HCT116 (cell line): Measurements from ENCODE around the gene MAF. TPM values are rescaled to one million over a fixed set of nuclear protein-coding genes. Genes with fewer than 3 reads are reported as not detected.

Experiments
- ATAC-seq: fragments of 200-7000 bp; cut with Tn5 transposase; 2 replicates; pipeline ENCODE4 v1.9.1; 2020; ENCODE audit warnings: mild to moderate bottlenecking, moderate library complexity
- BruUV-seq: library from RNA; stranded (reverse); fragments of 400-500 nt; replicated peaks from 2 replicates; lab custom pipeline; 2021; lab: Mats Ljungman, UMichigan
- CTCF ChIA-PET: fragments of 300-600 bp; sonication (Branson Sonifier 250); formaldehyde crosslinking; loops from one replicate; lab custom pipeline; 2021; ENCODE audit warnings: antibody characterized with exemption; lab: Charles Lee
- POLR2A ChIA-PET: fragments of 300-600, 350-600 bp; sonication (Branson Sonifier 250); formaldehyde crosslinking; loops from one replicate; lab custom pipeline; 2021; ENCODE audit warnings: antibody characterized with exemption; lab: Charles Lee
- RAD21 ChIA-PET, 2 experiments: fragments of 300-600 bp; sonication (Branson Sonifier 250); formaldehyde crosslinking; loops; one replicate each; lab custom pipeline; 2023; ENCODE audit warnings: low total read pairs in 2 of 2; ENCODE audit not compliant: uncharacterized antibody in 2 of 2, unreplicated experiment in 2 of 2, low non-redundant PET in 1 of 2; lab: Charles Lee
- DNase-seq: peaks from one replicate; pipeline ENCODE4 v3.0.0-alpha.2; 2010; ENCODE audit warnings: low read depth, low spot score
- H2AFZ ChIP-seq: fragments of 200-600 bp; shearing (Covaris generic), sonication (generic); 2 replicates; pipeline ENCODE4 v1.6.1; 2017; ENCODE audit warnings: low read depth, mixed run types, mixed read lengths, antibody characterized with exemption, low read length; ENCODE audit not compliant: poor library complexity, severe bottlenecking
- H3K27ac ChIP-seq: 2 replicates; pipeline ENCODE4 v1.5.1; 2012; ENCODE audit warnings: low read depth, low read length
- H3K27me3 ChIP-seq: fragments of 200-600 bp; sonication (generic); 2 replicates; pipeline ENCODE4 v1.6.1; 2016; ENCODE audit warnings: mixed run types, low read length, mixed read lengths; ENCODE audit not compliant: insufficient read depth
- H3K36me3 ChIP-seq, 2 experiments: fragments of 200-500 bp in 1 of 2; fragments of 200-600 bp in 1 of 2; sonication (Bioruptor generic) in 1 of 2; sonication (generic) in 1 of 2; 2 replicates each; pipeline versions ENCODE4 v1.5.1 to v1.6.1; 2014 to 2016; ENCODE audit warnings: low read length in 2 of 2, inconsistent platforms in 1 of 2, mixed read lengths in 1 of 2, mixed run types in 1 of 2; ENCODE audit not compliant: insufficient read depth in 2 of 2, control insufficient read depth in 1 of 2
- H3K4me1 ChIP-seq, 2 experiments: fragments of 200-600 bp in 1 of 2; sonication (generic) in 1 of 2; 2 replicates each; pipeline versions ENCODE4 v1.5.1 to v1.6.1; 2012 to 2017; ENCODE audit warnings: low read length in 2 of 2, inconsistent platforms in 1 of 2, mild to moderate bottlenecking in 1 of 2, mixed read lengths in 1 of 2, mixed run types in 1 of 2, moderate library complexity in 1 of 2; ENCODE audit not compliant: insufficient read depth in 2 of 2, control insufficient read depth in 1 of 2
- H3K4me2 ChIP-seq: fragments of 200-600 bp; sonication (generic); 2 replicates; pipeline ENCODE4 v1.6.1; 2017; ENCODE audit warnings: mixed run types, low read length, mixed read lengths
- H3K4me3 ChIP-seq, 2 experiments: fragments of 200-600 bp in 1 of 2; sonication (generic) in 1 of 2; replicated peaks in 1 of 2; 2 replicates each; pipeline ENCODE4 v1.5.1; 2011 to 2016; ENCODE audit warnings: low read length in 2 of 2, control low read depth in 1 of 2, low read depth in 1 of 2, mild to moderate bottlenecking in 1 of 2, mixed read lengths in 1 of 2, mixed run types in 1 of 2
- H3K79me2 ChIP-seq: fragments of 200-600 bp; sonication (generic); 2 replicates; pipeline ENCODE4 v1.6.1; 2017; ENCODE audit warnings: mild to moderate bottlenecking, mixed run types, low read length, moderate library complexity, mixed read lengths; ENCODE audit not compliant: insufficient read depth
- H3K9ac ChIP-seq: fragments of 200-600 bp; sonication (generic); 2 replicates; pipeline ENCODE4 v1.6.1; 2016; ENCODE audit warnings: low read length, mixed read lengths
- H3K9me2 ChIP-seq: fragments of 200-600 bp; sonication (generic), shearing (Covaris generic); 2 replicates; pipeline ENCODE4 v1.6.1; 2017; ENCODE audit warnings: mixed run types, mild to moderate bottlenecking, moderate library complexity; ENCODE audit not compliant: insufficient read depth
- H3K9me3 ChIP-seq, 2 experiments: fragments of 200-500 bp in 1 of 2; fragments of 200-600 bp in 1 of 2; sonication (Bioruptor generic) in 1 of 2; sonication (generic) in 1 of 2; 2 replicates each; pipeline ENCODE4 v1.6.1; 2014 to 2017; ENCODE audit warnings: low read length in 2 of 2, mixed read lengths in 2 of 2, inconsistent platforms in 1 of 2, low read depth in 1 of 2, mild to moderate bottlenecking in 1 of 2, mixed run types in 1 of 2, moderate library complexity in 1 of 2; ENCODE audit not compliant: control insufficient read depth in 1 of 2, insufficient read depth in 1 of 2
- H4K20me1 ChIP-seq: fragments of 200-600 bp; sonication (generic), shearing (Covaris generic); 2 replicates; pipeline ENCODE4 v1.6.1; 2017; ENCODE audit warnings: mixed run types, mild to moderate bottlenecking, moderate library complexity; ENCODE audit not compliant: insufficient read depth
- ATF3 ChIP-seq: IDR thresholded peaks from 2 replicates; pipeline ENCODE4 v1.6.1; 2012
- CBX3 ChIP-seq: IDR thresholded peaks from 2 replicates; pipeline ENCODE4 v1.6.1; 2012; ENCODE audit warnings: low read depth
- CEBPB ChIP-seq: IDR thresholded peaks from 2 replicates; pipeline ENCODE4 v1.6.1; 2012; ENCODE audit warnings: low read depth
- CTCF ChIP-seq, 3 experiments: fragments of 200-600 bp in 1 of 3; sonication (generic) in 1 of 3; IDR thresholded peaks in 2 of 3; conservative IDR thresholded peaks in 1 of 3; 2 replicates each; pipeline ENCODE4 v1.5.1; 2012 to 2017; ENCODE audit warnings: low read depth in 2 of 3, low read length in 2 of 3, antibody characterized with exemption in 1 of 3, borderline replicate concordance in 1 of 3, control low read depth in 1 of 3, mild to moderate bottlenecking in 1 of 3, mixed read lengths in 1 of 3, mixed run types in 1 of 3, moderate library complexity in 1 of 3; ENCODE audit not compliant: insufficient read depth in 1 of 3
- EGR1 ChIP-seq: IDR thresholded peaks from 2 replicates; pipeline ENCODE4 v1.6.1; 2012; ENCODE audit warnings: low read depth
- ELF1 ChIP-seq: IDR thresholded peaks from 2 replicates; pipeline ENCODE4 v1.6.1; 2012; ENCODE audit warnings: low read depth, borderline replicate concordance
- EZH2 ChIP-seq: fragments of 200-600 bp; sonication (generic); IDR thresholded peaks from 2 replicates; pipeline ENCODE4 v1.6.1; 2017; ENCODE audit warnings: antibody characterized with exemption, mixed run types
- EZH2phosphoT487 ChIP-seq: fragments of 200-600 bp; IDR thresholded peaks from 2 replicates; pipeline ENCODE4 v1.6.1; 2018; ENCODE audit warnings: antibody characterized with exemption, borderline replicate concordance
- FOSL1 ChIP-seq: IDR thresholded peaks from 2 replicates; pipeline ENCODE4 v1.6.1; 2012; ENCODE audit warnings: low read depth
- JUND ChIP-seq: IDR thresholded peaks from 2 replicates; pipeline ENCODE4 v1.6.1; 2012
- POLR2A ChIP-seq: IDR thresholded peaks from 2 replicates; pipeline ENCODE4 v1.7.0; 2011; ENCODE audit warnings: borderline replicate concordance; ENCODE audit not compliant: insufficient read depth, insufficient read length; ENCODE audit errors: extremely low read depth
- REST ChIP-seq: IDR thresholded peaks from 2 replicates; pipeline ENCODE4 v1.6.1; 2012; ENCODE audit warnings: low read depth
- SIN3A ChIP-seq: IDR thresholded peaks from 2 replicates; pipeline ENCODE4 v1.6.1; 2012; ENCODE audit warnings: low read depth
- SRF ChIP-seq: IDR thresholded peaks from 2 replicates; pipeline ENCODE4 v1.6.1; 2012; ENCODE audit warnings: low read depth
- TCF7L2 ChIP-seq: IDR thresholded peaks from 2 replicates; pipeline ENCODE4 v1.7.0; 2011; ENCODE audit warnings: borderline replicate concordance, inconsistent platforms; ENCODE audit not compliant: insufficient read depth, insufficient read length; ENCODE audit errors: extremely low read depth
- YY1 ChIP-seq: IDR thresholded peaks from 2 replicates; pipeline ENCODE4 v1.6.1; 2011; ENCODE audit warnings: low read length, low read depth, moderate library complexity, mild to moderate bottlenecking; ENCODE audit not compliant: insufficient replicate concordance; ENCODE audit errors: extremely low read depth
- ZBTB33 ChIP-seq: IDR thresholded peaks from 2 replicates; pipeline ENCODE4 v1.6.1; 2011; ENCODE audit warnings: mild to moderate bottlenecking, low read length, moderate library complexity; ENCODE audit not compliant: insufficient replicate concordance; ENCODE audit errors: extremely low read depth
- ZFX ChIP-seq: fragments of 450-650 bp; IDR thresholded peaks from 2 replicates; pipeline ENCODE4 v1.6.1; 2017
- intact Hi-C: fragments of 100-400 bp; cut with micrococcal nuclease; formaldehyde crosslinking; loops from 2 replicates; pipeline ENCODE4 v1.10.0; 2022
- total RNA-seq: library from RNA; stranded (reverse); gene quantifications from one replicate; pipeline ENCODE4 v1.2.1, GENCODE V29; 2021; ENCODE audit not compliant: unreplicated experiment

MAF gene
- total RNA-seq, 1 experiment from 2014 or later, result 0.27 TPM

GRCh38 chr16:79648826-79649225, 48.3 kb upstream of the MAF start:
- Histone ChIP-seq H3K9me3 (peaks cover 34 to 59% of the 10 kb centered on the region in 2 experiments; a peak in 3 of 4 replicates), H3K4me2 (no peak overlapping the region), H3K4me1 (no peaks in the 10 kb centered on the region), H3K36me3 (no peaks in the 10 kb centered on the region), H3K4me3 (no peak overlapping the region), H4K20me1 (no peaks in the 10 kb centered on the region), H3K9ac (no peak overlapping the region), H3K79me2 (no peaks in the 10 kb centered on the region), H3K27me3 (no peaks in the 10 kb centered on the region), H2AFZ (no peak overlapping the region), H3K27ac (no peak overlapping the region), H3K9me2 (no peaks in the 10 kb centered on the region)
- DNase-seq, result no peak
- intact Hi-C loops, result no loop called here
- ChIA-PET RAD21 (no interaction called here), CTCF (no interaction called here), POLR2A (no interaction called here)
- TF ChIP-seq POLR2A (no peak), REST (no peak), YY1 (no peak), ATF3 (no peak), CEBPB (no peak), FOSL1 (no peak), SRF (no peak), ZBTB33 (no peak), JUND (no peak), TCF7L2 (no peak), CTCF (IDR thresholded peaks at IDR 0.05 in 2 of 3, conservative IDR thresholded peaks at IDR 0.05 in 1 of 3; ENCODE audit: borderline replicate concordance in 1 of 3, insufficient read depth in 1 of 3, low read depth in 2 of 3, low read length in 2 of 3) (no peak), CBX3 (no peak), SIN3A (no peak), EZH2phosphoT487 (no peak), ELF1 (no peak), ZFX (no peak), EGR1 (no peak), EZH2 (no peak)
- no peak for ATAC-seq
- BruUV-seq, result no TSS peak
